HG03064 (cell line): ENCODE results near the gene SPDYA.
"Not testable (repeated sequence)": the region's sequence is repeated elsewhere in the genome, so short reads cannot be mapped to it uniquely, and the experiment has no call there.

Source experiments
- ATAC-seq: cut with Tn5 transposase; IDR thresholded peaks from one replicate; pipeline ENCODE4 v1.9.1; 2021; ENCODE audit warnings: low read depth; ENCODE audit not compliant: unreplicated experiment

Gene SPDYA

DNA sequence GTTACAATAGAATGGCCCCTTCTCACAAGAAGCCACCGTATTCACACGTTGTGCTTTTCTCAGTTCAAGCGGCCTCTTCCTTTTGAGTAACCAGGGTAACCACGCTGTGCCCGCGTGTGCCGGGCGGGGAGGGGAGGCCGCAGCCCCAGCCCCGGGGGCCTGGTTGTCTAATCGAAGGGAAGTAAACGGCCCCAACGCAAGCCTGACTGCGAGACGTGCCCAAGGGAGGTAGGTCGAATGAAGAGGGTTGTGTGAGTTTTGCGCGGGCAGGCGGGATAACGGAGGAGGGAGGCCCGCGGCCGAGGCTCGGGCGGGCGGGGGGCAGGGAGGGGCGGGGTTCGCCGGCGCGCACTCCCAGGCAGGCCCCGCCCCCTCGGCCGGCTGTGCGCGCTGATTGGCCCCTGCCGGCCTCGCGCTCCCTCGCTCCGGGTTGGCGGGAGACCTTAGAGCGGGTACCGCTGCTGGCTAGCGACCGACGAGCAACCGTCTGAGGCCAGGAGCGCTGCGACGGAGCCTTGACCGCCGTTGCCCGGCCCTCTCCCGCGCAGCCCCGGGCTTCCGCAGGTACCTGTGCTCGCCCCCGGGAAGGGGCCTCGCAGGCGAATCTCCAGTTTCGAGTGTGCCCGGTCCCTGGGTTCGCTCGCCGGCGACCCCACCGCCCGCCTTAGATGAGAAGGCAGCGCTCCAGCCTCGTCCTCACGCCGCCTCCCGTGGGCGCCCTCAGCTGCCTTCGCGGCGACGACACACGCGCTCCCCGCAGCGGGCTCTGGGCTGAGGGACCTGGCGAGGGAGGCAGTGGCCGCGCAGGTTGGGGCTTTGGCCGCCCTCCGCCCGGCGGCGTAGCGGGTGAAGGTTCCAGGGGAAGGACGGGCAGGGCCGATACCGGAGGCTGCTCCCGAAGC is at the start of gene SPDYA:
Gene SPDYA, plus strand, starts transcription at position 451 of the 902 bp plus-strand sequence. CDS start 5,181 bp downstream, outside the sequence.
- peak; percentile 78 for ATAC-seq

DNA sequence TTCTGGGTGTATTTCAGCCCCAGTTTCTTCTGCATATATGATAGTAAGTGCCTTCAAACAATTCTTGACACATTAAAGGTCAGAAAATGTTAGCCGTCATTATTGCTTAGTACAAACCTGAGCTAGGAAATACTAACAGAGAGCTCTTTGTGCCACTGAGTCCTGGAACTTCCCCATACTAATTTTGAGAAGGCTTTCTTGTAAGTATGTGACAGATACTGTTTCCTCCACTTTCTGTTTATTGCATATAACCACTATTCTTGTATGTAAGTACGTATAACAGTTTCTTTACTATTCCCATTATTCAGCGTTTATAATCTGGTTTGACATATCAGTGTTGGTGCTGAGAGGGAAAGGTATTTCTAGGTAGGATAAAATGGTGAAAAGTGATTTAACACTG is 49.2 kb upstream of the SPDYA start:
- no peak for ATAC-seq

DNA sequence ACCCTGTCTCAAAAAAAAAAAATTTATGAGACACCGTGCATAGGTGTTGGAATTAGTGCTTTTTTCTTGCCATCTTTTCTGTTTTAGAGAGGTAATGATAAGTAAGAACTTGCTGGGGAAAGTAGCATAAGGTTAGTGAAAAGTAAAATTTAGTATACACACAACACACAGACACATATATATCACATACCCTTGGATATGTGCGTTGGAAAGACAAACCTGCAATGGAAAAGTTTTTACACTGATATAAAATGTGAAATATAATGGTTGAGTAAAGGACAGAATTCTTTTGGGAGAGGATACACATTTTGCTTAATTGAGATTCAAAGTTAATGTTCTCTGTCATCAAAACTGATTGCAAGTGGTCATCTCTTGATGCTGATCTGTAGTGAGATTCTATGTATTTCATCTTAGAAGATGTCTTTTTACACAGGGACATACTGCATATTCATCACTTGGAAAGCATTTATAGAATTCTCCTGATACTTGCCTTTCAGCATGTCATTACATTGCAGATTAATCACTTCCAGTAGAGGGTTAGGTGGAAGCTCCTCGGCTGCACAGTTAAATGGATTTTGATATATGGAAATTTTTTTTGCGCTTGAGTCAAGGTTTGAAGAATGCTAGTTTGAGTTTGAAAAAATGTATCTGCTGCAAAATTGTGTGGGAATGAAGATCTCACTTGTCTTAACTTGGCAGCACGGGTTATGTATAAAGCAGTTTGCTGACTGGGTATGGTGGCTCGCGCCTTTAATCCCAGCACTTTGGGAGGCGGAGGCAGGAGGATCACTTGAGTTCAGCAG is 45.5 kb upstream of the SPDYA start:
- no peak for ATAC-seq

DNA sequence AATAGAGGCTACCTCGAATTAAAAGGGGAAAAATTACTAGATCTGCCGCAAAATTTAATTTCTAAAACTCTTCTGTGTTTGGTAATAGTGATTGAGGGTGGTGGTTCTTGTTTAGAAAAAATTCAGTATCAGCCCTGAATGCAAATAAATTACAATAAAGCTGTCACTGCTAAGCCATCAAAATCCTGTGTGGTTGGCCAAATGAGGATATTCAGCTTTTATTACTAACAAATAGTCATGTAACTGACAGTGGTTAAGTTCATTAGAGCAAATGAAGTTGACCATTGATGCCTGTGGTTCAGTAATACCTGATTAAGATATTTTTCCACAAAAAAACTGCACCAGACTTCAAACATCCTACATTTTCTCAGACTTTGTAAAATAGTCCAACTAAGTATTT is 44.6 kb upstream of the SPDYA start:
- ATAC-seq: no peak

DNA sequence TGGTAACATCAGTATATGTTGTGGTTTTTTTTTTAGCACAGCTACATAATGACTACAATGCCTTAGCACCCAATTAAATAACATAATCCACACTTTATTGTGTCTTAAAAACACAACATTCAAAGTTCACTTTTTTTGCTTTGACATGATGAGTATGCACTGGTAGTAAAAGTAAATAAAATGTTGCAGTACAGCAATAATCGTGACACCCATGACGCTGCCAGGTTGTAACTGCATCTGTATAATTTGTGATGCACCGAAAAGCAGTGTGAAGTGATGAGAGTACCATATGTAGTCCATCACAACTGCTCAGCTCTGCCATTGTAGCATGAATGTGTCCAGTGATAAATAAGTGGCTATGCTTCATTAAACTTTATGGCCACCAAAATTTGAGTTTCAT is 43.3 kb upstream of the SPDYA start:
- no peak for ATAC-seq

DNA sequence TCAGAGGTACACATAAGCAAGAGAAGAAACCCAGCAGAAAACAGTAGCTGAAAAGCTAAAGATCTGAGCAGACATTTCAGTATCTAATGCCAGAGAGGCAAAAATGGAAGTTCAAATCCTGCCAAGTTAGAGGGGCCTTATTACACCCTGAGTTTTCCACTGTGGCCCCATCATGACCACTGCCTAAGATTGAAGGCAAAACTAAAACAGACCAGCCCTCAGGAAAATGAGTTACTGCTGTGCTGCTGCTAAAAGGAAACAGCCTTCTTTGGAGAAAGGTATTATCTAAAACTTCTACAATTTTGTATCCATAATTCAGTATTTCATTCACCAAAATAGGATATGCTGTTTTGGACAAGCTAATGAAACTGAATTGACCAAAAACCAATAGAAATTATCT is 42.2 kb upstream of the SPDYA start:
- no peak for ATAC-seq

DNA sequence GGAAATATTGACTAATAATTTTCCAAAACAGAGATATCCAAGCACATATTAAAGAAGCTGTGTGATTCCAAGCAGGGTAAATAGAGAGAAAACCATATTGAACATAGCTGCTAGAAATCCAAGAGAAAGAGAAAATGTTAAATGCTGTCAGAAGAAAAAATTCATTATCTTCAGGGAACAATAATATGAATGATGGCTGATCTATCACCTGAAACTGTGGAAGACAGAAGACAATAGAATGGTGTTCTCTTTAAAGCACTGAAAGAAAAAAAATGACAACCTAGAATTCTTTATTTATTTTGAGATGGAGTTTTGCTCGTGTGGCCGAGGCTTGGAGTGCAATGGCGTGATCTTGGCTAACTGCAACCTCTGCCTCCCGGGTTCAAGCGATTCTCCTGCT is 41.7 kb upstream of the SPDYA start:
- no peak for ATAC-seq

DNA sequence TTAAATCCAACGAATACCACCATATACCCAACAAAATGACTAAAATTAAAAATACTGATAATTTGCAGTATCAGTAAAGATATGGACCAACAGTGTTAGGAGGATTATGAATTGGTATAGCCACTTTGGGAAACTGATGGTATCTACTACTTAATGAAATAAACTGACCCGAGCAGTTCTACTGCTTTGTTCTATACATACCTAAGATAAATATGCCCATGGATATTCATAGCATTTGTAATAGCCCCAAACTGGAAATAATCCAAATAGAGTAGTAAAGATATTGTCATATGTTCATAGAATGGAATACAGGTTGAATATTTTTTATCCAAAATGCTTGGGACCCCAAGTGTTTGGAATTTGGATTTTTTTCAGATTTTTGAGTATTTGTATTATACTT is 38.3 kb upstream of the SPDYA start:
- ATAC-seq: no peak

DNA sequence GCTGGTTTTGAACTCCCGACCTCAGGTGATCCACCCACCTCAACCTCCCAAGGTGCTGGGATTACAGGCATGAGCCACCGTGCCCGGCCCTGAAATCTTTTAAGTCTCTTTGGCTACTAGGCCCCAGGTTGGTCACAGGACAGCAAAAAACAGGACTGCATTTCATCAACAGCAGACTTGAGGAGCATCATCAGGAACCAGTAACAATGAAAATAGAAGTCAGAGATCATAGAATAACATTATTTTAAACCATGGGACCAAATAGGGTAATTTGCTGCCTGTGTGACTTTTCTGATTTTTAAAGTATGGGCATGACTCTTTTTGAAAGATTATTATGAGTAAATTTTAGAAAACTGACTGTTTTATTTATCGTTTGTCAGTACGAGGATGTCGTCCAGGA is 34.2 kb upstream of the SPDYA start:
- ATAC-seq: no peak

DNA sequence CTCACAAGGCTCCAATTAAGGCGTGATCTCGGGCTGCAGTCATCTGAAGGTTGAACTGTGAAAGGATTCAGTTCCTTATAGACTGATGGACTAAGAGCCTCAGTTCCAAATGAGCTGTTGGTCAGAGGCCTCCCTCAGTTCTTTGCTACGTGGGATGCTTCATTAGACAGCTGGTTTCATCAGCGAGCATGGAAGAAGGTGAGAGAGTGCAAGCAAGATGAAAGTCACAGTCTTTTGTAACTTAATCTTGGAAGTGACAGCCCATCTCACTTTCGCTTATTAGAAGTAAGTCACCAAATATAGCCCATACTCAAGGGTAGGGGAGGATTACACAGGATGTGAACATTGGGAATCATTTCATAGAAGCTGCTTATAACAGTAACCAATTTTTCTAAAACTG is 32.2 kb upstream of the SPDYA start:
- ATAC-seq: no peak

DNA sequence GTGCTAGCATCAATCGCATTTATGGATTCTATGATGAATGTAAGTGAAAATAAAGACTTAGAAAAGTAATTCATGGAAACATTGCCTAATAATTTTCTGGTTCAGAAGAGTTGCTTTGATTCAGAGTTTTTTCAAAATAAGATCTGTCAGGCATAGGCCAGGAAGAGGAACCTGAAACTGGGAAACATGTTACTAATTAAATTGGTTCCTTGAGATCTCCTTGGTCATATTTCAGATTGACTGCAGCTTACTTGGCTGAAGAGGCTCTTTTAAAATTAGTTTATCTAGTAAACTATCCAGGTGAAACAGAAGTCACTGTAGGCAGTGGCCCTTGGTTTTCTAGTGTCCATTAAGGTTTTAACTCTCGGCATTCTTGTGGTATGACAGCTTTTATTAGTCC is 31.6 kb upstream of the SPDYA start:
- ATAC-seq: no peak

DNA sequence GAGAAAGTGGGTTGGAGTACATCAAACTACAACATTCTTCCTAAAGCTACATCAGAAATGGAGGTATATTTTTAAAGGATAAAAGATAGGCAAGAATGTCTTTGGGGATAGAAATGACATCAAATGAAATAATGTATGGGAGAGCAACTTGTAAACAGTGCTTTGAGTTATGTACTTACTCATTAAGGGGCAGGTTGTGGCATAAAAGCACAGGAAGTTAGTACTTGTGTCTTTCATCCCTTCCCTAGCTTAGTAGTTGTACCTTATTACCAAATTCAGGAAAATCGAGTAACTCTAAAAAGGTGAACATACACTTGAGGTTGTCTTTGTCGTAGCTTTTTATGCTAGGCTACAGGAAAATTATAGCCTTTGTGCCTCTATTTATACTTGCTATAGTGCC is 30.1 kb upstream of the SPDYA start:
- ATAC-seq: no peak

DNA sequence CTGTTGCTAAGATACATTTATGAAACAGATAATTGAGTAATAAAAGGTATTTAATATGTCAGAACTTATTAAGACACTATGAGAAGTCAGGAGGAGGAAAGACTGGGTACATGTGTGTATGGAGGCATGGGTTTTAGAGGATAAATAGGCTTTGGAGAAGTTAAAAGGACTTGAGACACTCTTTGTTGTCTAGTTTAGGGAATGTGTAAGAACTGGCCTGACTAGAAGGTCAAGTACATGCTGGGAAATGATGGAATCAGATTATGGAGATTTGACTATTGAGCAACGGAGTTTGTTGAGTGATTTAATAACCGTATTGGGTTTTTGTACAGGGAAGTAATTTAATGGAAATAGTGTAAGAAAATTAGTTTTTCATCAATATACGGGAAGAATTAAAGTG is 28.2 kb upstream of the SPDYA start:
- ATAC-seq: no peak

DNA sequence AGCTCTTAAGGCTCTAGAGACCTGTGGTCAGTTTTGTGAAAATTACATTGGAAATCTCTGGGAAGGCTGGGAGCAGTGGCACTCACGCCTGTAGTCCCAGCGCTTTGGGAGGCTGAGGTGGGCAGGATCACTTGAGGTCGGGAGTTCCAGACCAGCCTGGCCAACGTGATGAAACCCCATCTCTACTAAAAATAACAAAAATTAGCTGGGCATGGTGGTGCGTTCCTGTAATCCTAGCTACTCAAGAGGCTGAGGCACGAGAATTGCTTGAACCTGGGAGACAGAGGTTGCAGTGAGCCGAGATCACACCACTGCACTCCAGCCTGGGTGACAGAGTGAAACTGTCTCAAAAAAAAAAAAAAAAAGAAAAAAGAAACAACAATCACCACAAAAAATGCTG is 26.1 kb upstream of the SPDYA start:
- not testable (repeated sequence) for ATAC-seq

DNA sequence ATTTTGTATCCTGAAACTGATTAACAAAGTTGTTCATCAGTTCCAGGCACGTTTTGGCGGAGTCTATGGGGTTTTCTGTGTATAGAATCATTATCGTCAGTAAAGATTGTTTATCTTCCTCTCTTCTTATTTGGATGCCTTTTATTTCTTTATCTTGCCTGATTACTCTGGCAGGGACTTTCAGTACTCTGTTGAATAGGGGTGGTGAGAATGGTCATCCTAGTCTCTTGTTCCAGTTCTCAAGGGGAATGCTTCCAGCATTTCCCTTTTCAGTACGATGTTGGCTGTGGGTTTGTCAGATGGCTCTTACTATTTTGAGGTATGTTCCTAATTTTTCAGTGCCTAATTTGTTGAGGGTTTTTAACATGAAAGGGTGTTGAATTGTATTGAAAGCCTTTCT is 14.0 kb upstream of the SPDYA start:
- ATAC-seq: no peak

DNA sequence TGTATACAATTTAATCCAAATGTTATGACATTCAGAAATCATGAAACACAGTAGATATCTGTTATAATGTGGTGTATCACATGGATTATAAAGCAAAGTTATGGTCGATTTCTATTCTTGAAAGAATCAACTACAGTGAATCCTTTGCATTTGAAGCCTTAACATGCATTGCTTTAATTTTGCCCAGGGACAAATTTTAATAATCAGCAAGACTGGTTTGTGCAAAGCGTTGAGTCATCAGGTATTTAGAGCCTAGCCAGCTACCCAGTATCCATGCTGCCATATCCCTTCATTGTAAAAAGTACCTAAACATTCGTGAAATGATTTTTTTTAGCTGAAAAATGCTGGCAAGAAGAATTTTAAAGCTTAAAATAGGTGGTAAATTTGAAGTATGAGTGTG is 8.9 kb upstream of the SPDYA start:
- ATAC-seq: no peak

DNA sequence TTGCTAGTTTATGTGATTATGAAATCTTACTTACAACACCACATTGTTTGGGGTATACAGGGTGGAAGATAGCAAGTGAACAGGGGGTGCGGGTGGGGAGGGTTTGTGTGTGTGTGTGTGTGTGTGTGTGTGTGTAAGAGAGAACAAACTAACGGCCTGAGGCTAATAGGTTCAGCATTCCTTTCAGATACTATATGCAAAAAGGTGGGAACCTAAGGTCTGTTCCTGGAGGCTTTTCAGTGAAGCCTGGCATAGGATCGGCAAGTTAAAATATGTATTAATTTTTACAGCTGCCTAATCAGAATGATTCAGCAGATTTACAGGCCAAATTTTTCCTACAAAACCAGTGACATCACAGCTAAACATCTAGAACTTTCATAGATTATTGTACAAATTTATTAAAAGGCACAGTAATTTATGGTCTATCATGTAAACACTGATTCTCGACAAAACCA is 7.6 kb upstream of the SPDYA start:
- no peak for ATAC-seq

DNA sequence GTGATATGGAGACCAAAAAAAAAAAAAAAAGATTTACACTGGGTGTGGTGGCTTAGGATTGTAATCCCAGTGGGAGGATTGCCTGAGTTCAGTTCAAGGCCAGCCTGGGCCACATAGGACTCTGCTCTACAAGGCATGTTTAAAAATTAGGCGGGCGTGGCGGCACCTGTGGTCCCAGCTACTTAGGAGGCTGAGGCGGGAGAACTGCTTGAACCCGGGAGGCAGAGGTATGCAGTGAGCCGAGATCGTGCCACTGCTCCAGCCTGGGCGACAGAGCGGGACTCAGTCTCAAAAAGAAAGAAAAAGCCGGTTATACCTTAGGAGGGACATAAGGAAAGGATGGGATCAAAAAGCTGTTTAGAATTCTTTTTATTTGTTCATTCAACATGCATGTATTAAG is 707 bp upstream of the SPDYA start:
- no peak for ATAC-seq

DNA sequence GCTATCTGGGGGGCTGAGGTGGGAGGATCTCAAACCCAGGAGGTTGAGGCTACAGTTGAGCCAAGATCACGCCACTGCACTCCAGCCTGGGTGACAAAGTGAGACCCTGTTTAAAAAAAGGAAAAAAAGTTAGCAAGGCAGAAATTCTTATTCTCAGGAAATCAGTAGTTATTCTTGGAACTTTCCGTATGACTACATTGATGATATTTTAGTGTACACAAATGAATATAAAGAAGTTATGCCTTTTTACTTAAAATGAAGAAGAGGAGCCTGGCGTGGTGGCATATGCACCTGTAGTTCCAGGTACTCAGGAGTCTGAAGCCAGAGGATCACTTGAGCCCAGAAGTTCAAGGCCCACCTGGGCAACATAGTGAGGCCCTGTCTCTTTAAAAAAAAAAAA is 7.4 kb downstream of the SPDYA start:
- ATAC-seq: no peak

DNA sequence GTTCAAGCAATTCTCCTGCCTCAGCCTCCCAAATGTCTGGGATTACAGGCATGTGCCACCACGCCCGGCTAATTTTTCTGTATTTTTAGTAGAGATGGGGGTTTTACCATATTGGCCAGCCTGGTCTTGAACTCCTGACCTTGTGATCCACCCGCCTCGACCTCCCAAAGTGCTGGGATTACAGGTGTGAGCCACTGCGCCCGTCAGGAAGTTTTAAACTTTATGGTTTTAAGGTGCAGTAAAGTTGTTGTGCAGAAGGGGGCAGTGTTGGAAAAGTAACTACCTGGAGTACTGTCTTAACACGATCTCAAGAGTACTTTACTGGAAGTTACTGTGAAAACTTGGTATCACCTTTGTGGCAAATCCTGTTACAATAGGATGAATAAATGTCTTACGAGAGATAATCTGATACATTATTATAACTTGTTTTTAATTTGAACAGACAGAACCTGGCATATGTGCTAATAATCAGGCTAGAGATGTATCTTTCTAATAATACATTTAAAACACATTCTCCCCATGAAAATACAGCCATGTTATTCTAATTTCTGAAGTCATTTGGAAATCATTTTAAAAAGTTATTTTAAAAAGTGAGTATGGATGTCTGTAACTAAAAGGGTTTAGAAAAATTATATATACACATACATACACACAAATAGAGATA is 10.8 kb downstream of the SPDYA start:
- ATAC-seq: no peak

DNA sequence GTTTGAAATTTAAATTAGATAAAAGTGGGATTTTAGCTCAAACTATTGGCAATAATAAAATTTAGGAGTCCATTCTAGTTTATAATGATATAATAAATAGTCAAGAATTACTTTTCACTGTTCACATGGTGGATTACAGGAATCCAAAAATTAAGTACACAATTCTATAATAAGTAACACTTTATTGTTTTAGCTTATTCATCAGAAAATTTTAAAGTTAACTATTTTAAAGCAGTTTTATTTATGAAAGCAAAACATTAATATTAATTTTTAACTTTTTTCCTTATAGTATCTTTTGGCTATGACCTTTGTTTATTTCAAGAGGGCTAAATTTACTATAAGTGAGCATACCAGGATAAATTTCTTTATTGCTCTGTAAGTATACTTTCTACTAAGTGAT is 11.4 kb downstream of the SPDYA start:
- no peak for ATAC-seq
